GM18909 (cell line): ENCODE measurements around the gene SLC6A8.
"Not testable (repeated sequence)": the region's sequence is repeated elsewhere in the genome, so short reads cannot be mapped to it uniquely, and the experiment has no call there.

Experiments
- ATAC-seq: cut with Tn5 transposase; IDR thresholded peaks from one replicate; pipeline ENCODE4 v1.9.1; 2021; ENCODE audit warnings: mild to moderate bottlenecking; ENCODE audit not compliant: unreplicated experiment, poor library complexity

Gene SLC6A8

GRCh38 chrX:153691032-153691827 is 3.5 kb downstream of the SLC6A8 start:
- not testable (repeated sequence) for ATAC-seq

GRCh38 chrX:153692003-153692402 is 4.3 kb downstream of the SLC6A8 start:
- no peak for ATAC-seq

- no peak for ATAC-seq
Observed at GRCh38 chrX:153692611-153693156, 5.0 kb downstream of the SLC6A8 start.

GRCh38 chrX:153693216-153694086 is 5.7 kb downstream of the SLC6A8 start:
- ATAC-seq = no peak

- not testable (repeated sequence) for ATAC-seq
Observed at GRCh38 chrX:153694256-153694655, 6.5 kb downstream of the SLC6A8 start.

GRCh38 chrX:153694687-153695270 is 7.1 kb downstream of the SLC6A8 start:
- ATAC-seq = no peak

GRCh38 chrX:153696100-153696499 is 8.4 kb downstream of the SLC6A8 start:
- no peak for ATAC-seq

- ATAC-seq = not testable (repeated sequence)
Observed at GRCh38 chrX:153696538-153696937, 8.8 kb downstream of the SLC6A8 start.

GRCh38 chrX:153696986-153697722 is 9.4 kb downstream of the SLC6A8 start:
- ATAC-seq = not testable (repeated sequence)

GRCh38 chrX:153697924-153698865 is 10.5 kb downstream of the SLC6A8 start:
- ATAC-seq = no peak

GRCh38 chrX:153699210-153699783 is 11.6 kb downstream of the SLC6A8 start:
- not testable (repeated sequence) for ATAC-seq

- not testable (repeated sequence) for ATAC-seq
Observed at GRCh38 chrX:153699784-153700371, 12.2 kb downstream of the SLC6A8 start.

GRCh38 chrX:153700376-153700945 is 12.7 kb downstream of the SLC6A8 start:
- no peak for ATAC-seq

GRCh38 chrX:153700967-153701366 is 13.2 kb downstream of the SLC6A8 start:
- ATAC-seq = no peak

- no peak for ATAC-seq
Observed at GRCh38 chrX:153701706-153702105, 14.0 kb downstream of the SLC6A8 start.

GRCh38 chrX:153702336-153703035 is 14.8 kb downstream of the SLC6A8 start:
- no peak for ATAC-seq

GRCh38 chrX:153703036-153703370 is 15.3 kb downstream of the SLC6A8 start:
- ATAC-seq = no peak
